HepG2 (cell line): ENCODE data around the gene XG. TPM values are rescaled to one million over a fixed set of nuclear protein-coding genes. Genes with fewer than 3 reads are reported as not detected.
A peak's percentile ranks its signal among the peaks of the same experiment; 100 is the strongest.

Experiments used
- ATAC-seq: fragments of 200-7000 bp; cut with Tn5 transposase; 3 replicates; pipeline ENCODE4 v1.9.1; 2020; ENCODE audit warnings: mild to moderate bottlenecking, moderate library complexity
- BruUV-seq: library from RNA; stranded (reverse); fragments of 400-500 nt; replicated peaks from 2 replicates; lab custom pipeline; 2021; lab: Mats Ljungman, UMichigan
- CTCF ChIA-PET: fragments of 300-600 bp; formaldehyde crosslinking; extraction: SDS; loops from one replicate; lab custom pipeline; 2021; ENCODE audit warnings: low total read pairs, inconsistent platforms, low intra/inter-chr PET ratio; lab: Yijun Ruan, JAX
- POLR2A ChIA-PET: fragments of 350-600 bp; sonication (Branson Sonifier 250); formaldehyde crosslinking; loops from one replicate; lab custom pipeline; 2020; ENCODE audit warnings: antibody characterized with exemption, inconsistent platforms; lab: Yijun Ruan, JAX
- DNase-seq: peaks from one replicate; pipeline ENCODE4 v3.0.0-alpha.2; 2015; ENCODE audit warnings: low spot score
- FAIRE-seq: peaks from 3 replicates; lab custom pipeline; 2011; peaks lifted over from hg19 to GRCh38; lab: Jason Lieb, UNC
- H2AFZ ChIP-seq: one replicate; pipeline ENCODE4 v1.6.1; 2011; ENCODE audit warnings: low read length, inconsistent platforms
- H3K27ac ChIP-seq: fragments of 300-600 bp; 3 replicates; pipeline ENCODE4 v1.8.0; 2011; ENCODE audit warnings: mixed run types, mild to moderate bottlenecking, mixed read lengths, low read length, inconsistent platforms; ENCODE audit not compliant: insufficient read depth; ENCODE audit errors: extremely low read length
- H3K27me3 ChIP-seq, 2 experiments: fragments of 200-600 bp in 1 of 2; 2 replicates in 1 of 2; 3 replicates in 1 of 2; pipeline versions ENCODE4 v1.6.0 to v1.8.0; 2011; ENCODE audit warnings: low read length in 2 of 2, mild to moderate bottlenecking in 2 of 2, moderate library complexity in 2 of 2, inconsistent platforms in 1 of 2; ENCODE audit not compliant: insufficient read depth in 2 of 2, control insufficient read depth in 1 of 2
- H3K36me3 ChIP-seq, 2 experiments: fragments of 200-600 bp in 1 of 2; replicated peaks in 1 of 2; 2 replicates in 1 of 2; 3 replicates in 1 of 2; pipeline versions ENCODE4 v1.5.1 to v1.8.0; 2011; ENCODE audit warnings: low read length in 2 of 2, inconsistent platforms in 1 of 2; ENCODE audit not compliant: insufficient read depth in 2 of 2, control insufficient read depth in 1 of 2
- H3K4me1 ChIP-seq: 2 replicates; pipeline ENCODE4 v1.5.1; 2012; ENCODE audit warnings: low read length, inconsistent platforms; ENCODE audit not compliant: insufficient read depth
- H3K4me2 ChIP-seq: 2 replicates; pipeline ENCODE4 v1.6.0; 2011; ENCODE audit warnings: low read depth, low read length, inconsistent platforms
- H3K4me3 ChIP-seq, 3 experiments: fragments of 200-600 bp in 1 of 3; sonication (generic), shearing (Covaris generic) in 1 of 3; replicated peaks in 1 of 3; 2 replicates each; pipeline ENCODE4 v1.5.1; 2011 to 2016; ENCODE audit warnings: low read length in 3 of 3, inconsistent platforms in 2 of 3, low read depth in 2 of 3, mild to moderate bottlenecking in 2 of 3, control low read depth in 1 of 3, mixed read lengths in 1 of 3; ENCODE audit not compliant: insufficient read depth in 1 of 3
- H3K79me2 ChIP-seq: one replicate; pipeline ENCODE4 v1.6.1; 2011; ENCODE audit warnings: low read length, inconsistent platforms; ENCODE audit not compliant: insufficient read depth
- H3K9ac ChIP-seq: 2 replicates; pipeline ENCODE4 v1.6.0; 2011; ENCODE audit warnings: mild to moderate bottlenecking, low read depth, low read length, inconsistent platforms; ENCODE audit not compliant: insufficient read depth
- H3K9me3 ChIP-seq: 2 replicates; pipeline ENCODE4 v1.5.1; 2012; ENCODE audit warnings: mild to moderate bottlenecking, low read length
- H4K20me1 ChIP-seq: 2 replicates; pipeline ENCODE4 v1.6.0; 2011; ENCODE audit warnings: inconsistent platforms, mild to moderate bottlenecking, low read length, moderate library complexity; ENCODE audit not compliant: insufficient read depth
- ETV6 ChIP-seq: sonication (generic); formaldehyde crosslinking; conservative IDR thresholded peaks from 2 replicates; pipeline ENCODE4 v1.4.0; 2020; ENCODE audit warnings: missing genetic modification reagents
- LRRFIP1 ChIP-seq: sonication (generic); formaldehyde crosslinking; conservative IDR thresholded peaks from 2 replicates; pipeline ENCODE4 v1.4.0; 2020; ENCODE audit warnings: missing genetic modification reagents
- NCOA5 ChIP-seq: sonication (generic); formaldehyde crosslinking; IDR thresholded peaks from 2 replicates; pipeline ENCODE4 v1.4.0; 2020; ENCODE audit warnings: missing genetic modification reagents
- SIX4 ChIP-seq: sonication (generic); formaldehyde crosslinking; IDR thresholded peaks from 2 replicates; pipeline ENCODE4 v1.4.0; 2020; ENCODE audit warnings: missing genetic modification reagents
- ZBTB40 ChIP-seq, 2 experiments: fragments of 450-650 bp in 1 of 2; sonication (generic) in 1 of 2; formaldehyde crosslinking in 1 of 2; IDR thresholded peaks; 2 replicates each; pipeline versions ENCODE4 v1.6.1 to v1.8.0; 2016 to 2022; ENCODE audit warnings: antibody characterized with exemption in 1 of 2, mild to moderate bottlenecking in 1 of 2, missing genetic modification reagents in 1 of 2
- ZFP36L1 ChIP-seq: sonication (generic); formaldehyde crosslinking; IDR thresholded peaks from 2 replicates; pipeline ENCODE4 v1.8.0; 2022; ENCODE audit warnings: mild to moderate bottlenecking, missing genetic modification reagents, moderate library complexity
- ZNF605 ChIP-seq: sonication (generic); formaldehyde crosslinking; IDR thresholded peaks from 2 replicates; pipeline ENCODE4 v1.8.0; 2022; ENCODE audit warnings: mild to moderate bottlenecking, missing genetic modification reagents
- WGBS: methylation state at CpG from one replicate; pipeline ENCODE4 v1.1.6; 2017; ENCODE audit warnings: low lambda C conversion rate; 5-methylcytosine and 5-hydroxymethylcytosine counted together
- in situ Hi-C: cut with HindIII; loops from 2 replicates; pipeline ENCODE4 v1.10.0; 2017; ENCODE audit warnings: low pct_unique_long_range_greater_than_20kb; ENCODE audit not compliant: extremely low pct_ligation_motif_present
- intact Hi-C: fragments of 100-400 bp; cut with micrococcal nuclease; formaldehyde crosslinking; loops from one replicate; pipeline ENCODE4 v1.10.0; 2022; ENCODE audit not compliant: unreplicated experiment
- polyA plus RNA-seq, 8 experiments: library from polyadenylated mRNA; depleted of rRNA in 3 of 8; stranded (reverse) in 7 of 8; unstranded in 1 of 8; fragments of >200 nt; fragmentation: Illumina TruSeq in 4 of 8; extraction: Trizol in 4 of 8; gene quantifications; 2 replicates each; pipeline versions ENCODE4 v1.2.1 to v1.2.3, GENCODE V29; 2011 to 2016; ENCODE audit warnings: low read depth in 4 of 8, missing spikeins in 1 of 8, mixed read lengths in 1 of 8; ENCODE audit not compliant: insufficient read depth in 1 of 8
- total RNA-seq, 5 experiments: library from RNA; depleted of rRNA; stranded (reverse); fragments of >200 nt; fragmentation: Illumina TruSeq; extraction: Trizol; gene quantifications; 2 replicates each; pipeline ENCODE4 v1.2.3, GENCODE V29; 2016; ENCODE audit warnings: low read depth in 1 of 5
- TF ChIP-seq, protein P1 (sequence below): sonication (generic); formaldehyde crosslinking; IDR thresholded peaks from 2 replicates; pipeline ENCODE4 v1.4.0; 2020; ENCODE audit warnings: missing genetic modification reagents, borderline replicate concordance

Gene XG
- total and polyA plus RNA-seq, 2 of the 13 experiments (the other 11 are each of a cell fraction or from before 2014, with no cell fraction given), result not detected

GRCh38 chrX:2781698-2782097, 29.9 kb downstream of the XG start (continued):
- TF ChIP-seq ZBTB40 (IDR thresholded peaks at IDR 0.05) (no peak), ZBTB40 (CRISPR knock-in tag; IDR thresholded peaks at IDR 0.05) (no peak), NCOA5 (CRISPR knock-in tag) (no peak)

DNA sequence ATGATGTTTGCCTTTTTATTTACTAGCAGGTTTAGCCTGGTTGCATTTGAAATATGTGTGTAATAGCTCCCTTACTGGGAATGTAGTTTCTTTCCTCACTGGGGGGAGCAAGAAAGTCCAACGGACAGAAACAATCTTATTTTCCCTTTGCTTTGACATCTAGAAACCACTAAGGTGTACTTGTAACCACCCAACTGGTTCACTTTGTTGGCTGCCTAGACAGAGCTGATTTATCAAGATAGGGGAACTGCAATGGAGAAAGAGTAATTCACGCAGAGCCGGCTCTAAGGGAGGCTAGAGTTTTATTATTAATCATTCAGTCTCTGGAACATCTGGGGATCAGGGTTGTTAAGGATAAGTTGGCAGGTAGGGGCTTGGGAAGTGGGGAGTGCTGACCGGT, 30.3 kb downstream of the XG start:
- H3K27ac ChIP-seq, result no peak overlapping the region
- peak overlapping the region; percentile 42 to 66 (median 64); a peak in 3 of 6 replicates for H3K4me3 ChIP-seq
- H3K9me3 ChIP-seq, result no peaks in the 10 kb centered on the region
- H3K36me3 ChIP-seq, result no peaks in the 10 kb centered on the region
- intact Hi-C loops (no loop called here), in situ Hi-C loops (no loop called here)
- no peak overlapping the region for H2AFZ ChIP-seq
- ChIA-PET CTCF (no interaction called here), POLR2A (no interaction called here)
- WGBS, result 6% methylated on average over 4 of the region's 4 CpGs
- peaks cover 28% of the 10 kb centered on the region for H3K4me1 ChIP-seq
- H3K79me2 ChIP-seq, result no peaks in the 10 kb centered on the region
- FAIRE-seq (no peak), ATAC-seq (no peak), DNase-seq (no peak)
- H3K27me3 ChIP-seq, result no peaks in the 10 kb centered on the region
- H3K4me2 ChIP-seq, result peak overlapping the region; percentile 83
- no peaks in the 10 kb centered on the region for H4K20me1 ChIP-seq
- H3K9ac ChIP-seq, result no peak overlapping the region
- BruUV-seq, result no TSS peak
- TF ChIP-seq ETV6 (CRISPR knock-in tag) (no peak), ZFP36L1 (CRISPR knock-in tag) (no peak), ZNF605 (CRISPR knock-in tag) (no peak), LRRFIP1 (CRISPR knock-in tag) (no peak), SIX4 (CRISPR knock-in tag) (no peak)
- TF ChIP-seq, protein P1, sequence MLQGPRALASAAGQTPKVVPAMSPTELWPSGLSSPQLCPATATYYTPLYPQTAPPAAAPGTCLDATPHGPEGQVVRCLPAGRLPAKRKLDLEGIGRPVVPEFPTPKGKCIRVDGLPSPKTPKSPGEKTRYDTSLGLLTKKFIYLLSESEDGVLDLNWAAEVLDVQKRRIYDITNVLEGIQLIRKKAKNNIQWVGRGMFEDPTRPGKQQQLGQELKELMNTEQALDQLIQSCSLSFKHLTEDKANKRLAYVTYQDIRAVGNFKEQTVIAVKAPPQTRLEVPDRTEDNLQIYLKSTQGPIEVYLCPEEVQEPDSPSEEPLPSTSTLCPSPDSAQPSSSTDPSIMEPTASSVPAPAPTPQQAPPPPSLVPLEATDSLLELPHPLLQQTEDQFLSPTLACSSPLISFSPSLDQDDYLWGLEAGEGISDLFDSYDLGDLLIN (CRISPR knock-in tag), result no peak
